NOMO-1 (cell line): ENCODE measurements around the gene MRPL19.

Source experiments
- DNase-seq, 2 experiments: peaks; one replicate each; lab custom pipeline; 2025; ENCODE audit not compliant: unreplicated experiment in 2 of 2; lab: John Stamatoyannopoulos, UW

MRPL19 gene

DNA sequence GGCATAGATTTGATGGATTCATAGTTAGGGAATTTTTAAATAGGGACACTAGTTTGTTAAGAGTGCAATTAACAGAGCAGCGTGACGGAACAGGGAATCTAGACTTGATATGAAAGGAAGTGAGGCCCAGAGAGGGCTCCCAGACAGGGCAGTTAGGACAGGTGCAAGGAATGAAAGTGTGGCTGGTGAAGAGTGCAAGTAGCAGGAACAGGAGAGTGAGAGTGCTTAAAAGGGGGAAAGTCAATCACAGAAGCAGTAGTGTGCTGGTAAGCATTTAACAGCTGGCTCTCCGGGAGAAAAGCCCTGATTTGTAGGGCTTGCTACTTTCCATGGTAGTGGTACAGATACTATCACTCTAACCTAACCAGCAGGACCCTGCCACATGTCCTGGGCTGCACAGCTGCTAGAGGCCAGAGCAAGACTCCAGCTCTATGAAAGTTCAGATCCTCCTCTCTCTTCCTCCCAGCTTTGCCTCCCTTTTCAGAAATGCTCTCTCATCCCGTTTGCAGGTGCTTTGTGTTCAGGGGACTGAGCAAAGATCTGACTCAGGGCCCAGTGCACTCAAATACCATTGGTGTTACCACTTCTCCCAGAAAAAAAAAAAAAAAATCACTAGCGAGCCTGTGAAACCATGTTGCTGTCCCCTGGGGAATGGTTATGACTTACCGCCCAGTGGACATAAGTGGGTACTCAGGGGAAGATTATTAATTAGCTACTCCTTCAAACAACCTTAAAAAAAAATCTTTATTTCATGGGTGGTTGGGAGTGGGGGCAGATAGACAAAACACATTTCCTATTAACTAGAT lies 82.2 kb downstream of the MRPL19 start:
- DNase-seq, result no peak

DNA sequence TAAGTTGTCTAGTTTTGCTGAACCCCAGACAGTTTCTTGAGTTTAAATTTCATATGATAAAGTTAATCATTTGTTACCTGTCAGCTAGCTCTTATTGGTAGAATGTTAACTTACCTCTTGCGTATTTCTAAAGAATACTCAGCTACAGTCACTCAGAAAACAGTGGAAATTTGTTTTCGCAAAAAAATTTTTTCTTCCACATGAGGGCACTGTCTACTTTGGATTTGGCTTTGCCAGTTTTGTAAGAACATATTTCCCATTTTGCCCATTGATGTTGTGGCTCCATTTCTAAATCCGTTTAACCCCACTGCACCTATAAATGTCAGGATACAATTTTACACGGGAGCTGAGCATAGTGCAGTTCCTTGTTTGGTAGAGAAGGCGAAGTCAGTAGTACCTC lies 83.3 kb downstream of the MRPL19 start:
- DNase-seq, result peak in 1 of 2 experiments; percentile 3

- DNase-seq, result no peak
Observed at GRCh38 chr2:75736276-75736675, 89.7 kb downstream of the MRPL19 start.

DNA sequence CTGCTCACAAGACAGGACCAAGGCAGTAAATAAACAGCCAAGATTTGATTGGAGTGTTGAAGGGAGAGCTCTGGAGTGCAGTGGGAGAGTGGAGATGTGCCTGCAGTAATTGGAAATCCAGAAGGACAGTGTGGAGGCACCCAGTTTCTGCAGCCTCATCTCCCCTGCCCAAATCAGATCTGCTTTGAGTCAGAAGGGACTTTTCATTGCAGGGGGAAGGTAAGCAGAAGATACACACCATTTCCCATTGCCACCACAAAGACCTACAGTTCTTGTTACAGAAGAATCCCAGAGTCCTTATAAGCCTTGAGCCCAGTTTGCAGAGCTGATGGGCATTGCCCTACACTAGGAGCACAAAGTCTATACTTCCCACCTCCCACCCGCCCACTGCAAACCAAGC lies 91.4 kb downstream of the MRPL19 start:
- no peak for DNase-seq
